Body of pancreas (tissue), 4 donors: ENCODE results near the gene REELD1.

Source experiments
- POLR2A ChIP-seq, 3 donors: fragments of 450-650 bp; IDR thresholded peaks; one replicate each; pipeline ENCODE4 v1.6.1; 2016; ENCODE audit warnings: antibody characterized with exemption in 3 of 3, mild to moderate bottlenecking in 2 of 3
- TF ChIP-seq, protein P1 (sequence below), 7 experiments: fragments of 450-650 bp in 4 of 7; fragments of 200-600 bp in 3 of 7; sonication (generic) in 3 of 7; IDR thresholded peaks; one replicate each; pipeline ENCODE4 v1.5.1; 2016 to 2019; ENCODE audit warnings: antibody characterized with exemption in 7 of 7

DNA sequence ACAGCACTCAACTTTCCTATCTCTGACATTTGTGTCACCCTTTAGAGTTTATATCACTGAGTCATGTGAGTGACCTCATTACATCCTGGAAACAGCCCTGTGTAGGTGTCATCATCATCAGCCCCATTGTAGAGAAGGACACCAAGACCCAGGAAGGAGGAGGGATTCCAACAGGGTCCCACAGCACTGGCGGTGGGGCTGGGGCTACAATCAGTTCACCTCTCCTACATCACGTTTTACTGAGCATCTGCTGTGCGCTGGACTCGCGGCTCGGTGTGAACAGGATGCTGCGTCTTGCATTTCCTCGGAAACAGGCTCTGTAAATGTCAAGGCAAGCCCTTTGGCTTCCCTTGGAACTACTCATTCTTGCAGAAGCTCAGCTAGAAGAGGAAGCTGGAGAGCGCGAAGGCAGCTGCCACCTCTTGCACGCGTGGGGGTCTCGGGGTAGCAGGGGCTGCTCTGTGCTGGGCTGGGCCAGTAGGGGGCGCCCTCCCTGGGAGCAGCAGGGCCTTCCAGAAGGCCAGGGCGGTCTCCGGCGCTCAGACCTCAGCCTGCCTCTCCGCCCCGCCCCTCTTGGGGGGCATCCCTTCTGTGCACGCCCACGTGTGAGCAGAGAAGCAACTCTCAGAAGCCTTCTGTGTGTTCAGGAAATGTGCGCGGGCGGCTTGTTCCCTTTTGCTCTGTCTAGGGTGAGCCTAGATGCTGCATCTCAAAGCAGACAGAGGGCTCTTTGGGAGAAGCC, 29.0 kb downstream of the REELD1 start:
- TF ChIP-seq, protein P1, sequence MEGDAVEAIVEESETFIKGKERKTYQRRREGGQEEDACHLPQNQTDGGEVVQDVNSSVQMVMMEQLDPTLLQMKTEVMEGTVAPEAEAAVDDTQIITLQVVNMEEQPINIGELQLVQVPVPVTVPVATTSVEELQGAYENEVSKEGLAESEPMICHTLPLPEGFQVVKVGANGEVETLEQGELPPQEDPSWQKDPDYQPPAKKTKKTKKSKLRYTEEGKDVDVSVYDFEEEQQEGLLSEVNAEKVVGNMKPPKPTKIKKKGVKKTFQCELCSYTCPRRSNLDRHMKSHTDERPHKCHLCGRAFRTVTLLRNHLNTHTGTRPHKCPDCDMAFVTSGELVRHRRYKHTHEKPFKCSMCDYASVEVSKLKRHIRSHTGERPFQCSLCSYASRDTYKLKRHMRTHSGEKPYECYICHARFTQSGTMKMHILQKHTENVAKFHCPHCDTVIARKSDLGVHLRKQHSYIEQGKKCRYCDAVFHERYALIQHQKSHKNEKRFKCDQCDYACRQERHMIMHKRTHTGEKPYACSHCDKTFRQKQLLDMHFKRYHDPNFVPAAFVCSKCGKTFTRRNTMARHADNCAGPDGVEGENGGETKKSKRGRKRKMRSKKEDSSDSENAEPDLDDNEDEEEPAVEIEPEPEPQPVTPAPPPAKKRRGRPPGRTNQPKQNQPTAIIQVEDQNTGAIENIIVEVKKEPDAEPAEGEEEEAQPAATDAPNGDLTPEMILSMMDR (IDR thresholded peaks at IDR 0.05) = peak in 4 of 7 experiments; percentile 12 to 17 (median 13)
- no peak for TF ChIP-seq POLR2A (IDR thresholded peaks at IDR 0.05)
